Stomach (tissue), 9 donors: ENCODE measurements around the gene LAMC1. TPM values are rescaled to one million over a fixed set of nuclear protein-coding genes. Genes with fewer than 3 reads are reported as not detected.

ENCODE experiments used
- DNase-seq, 2 donors: peaks; one replicate each; pipeline versions ENCODE4 v3.0.0 to v3.0.0-alpha.2; 2013 to 2019
- H3K27ac ChIP-seq, 5 donors: fragments of 200-600 bp in 4 of 5; sonication (generic) in 4 of 5; one replicate each; pipeline ENCODE4 v1.5.1; 2013 to 2019; ENCODE audit warnings: mild to moderate bottlenecking in 1 of 5, moderate library complexity in 1 of 5
- H3K27me3 ChIP-seq, 3 donors: fragments of 200-600 bp; sonication (generic); one replicate each; pipeline ENCODE4 v1.5.1; 2017 to 2019; ENCODE audit warnings: mixed run types in 1 of 3
- H3K36me3 ChIP-seq, 4 donors: fragments of 200-600 bp; sonication (generic); 1 replicate in 3 of 4; 2 replicates in 1 of 4; pipeline ENCODE4 v1.5.1; 2016 to 2019
- H3K4me1 ChIP-seq, 4 donors: fragments of 200-600 bp; sonication (generic); one replicate each; pipeline ENCODE4 v1.5.1; 2016 to 2019
- H3K4me3 ChIP-seq, 4 donors: fragments of 200-600 bp; sonication (generic) in 3 of 4; one replicate each; pipeline ENCODE4 v1.5.1; 2016 to 2019; ENCODE audit warnings: mild to moderate bottlenecking in 1 of 4
- H3K9me3 ChIP-seq, 4 donors: fragments of 200-600 bp; sonication (generic); one replicate each; pipeline ENCODE4 v1.5.1; 2016 to 2019
- CTCF ChIP-seq, 7 experiments: fragments of 450-650 bp in 4 of 7; fragments of 200-600 bp in 3 of 7; sonication (generic) in 3 of 7; IDR thresholded peaks; one replicate each; pipeline ENCODE4 v1.5.1; 2016 to 2019; ENCODE audit warnings: antibody characterized with exemption in 7 of 7, control low read depth in 2 of 7, mild to moderate bottlenecking in 1 of 7
- EP300 ChIP-seq: sonication (generic); formaldehyde crosslinking; IDR thresholded peaks from one replicate; pipeline ENCODE4 v1.6.1; 2017; ENCODE audit warnings: antibody characterized with exemption
- POLR2A ChIP-seq, 4 donors: fragments of 450-650 bp; IDR thresholded peaks; one replicate each; pipeline ENCODE4 v1.6.1; 2016; ENCODE audit warnings: antibody characterized with exemption in 4 of 4, control low read depth in 2 of 4, mild to moderate bottlenecking in 1 of 4, moderate library complexity in 1 of 4
- POLR2AphosphoS5 ChIP-seq, 3 donors: sonication (generic); formaldehyde crosslinking; IDR thresholded peaks; one replicate each; pipeline ENCODE4 v1.6.1; 2016; ENCODE audit warnings: antibody characterized with exemption in 3 of 3
- WGBS, 5 donors: extraction: QIAGEN DNeasy Blood & Tissue Kit in 3 of 5; methylation state at CpG; one replicate each; pipeline versions ENCODE4 v1.1.5 to v1.1.7; 2013 to 2018; 5-methylcytosine and 5-hydroxymethylcytosine counted together
- intact Hi-C: fragments of 100-400 bp; cut with DNase I; formaldehyde crosslinking; loops from one replicate; pipeline ENCODE4 v1.15.1; 2023; ENCODE audit warnings: low total_unique reads
- polyA plus RNA-seq, 3 donors: library from polyadenylated mRNA; stranded (reverse); fragments of 200-250 nt; gene quantifications; one replicate each; pipeline ENCODE4 v1.2.3, GENCODE V29; 2013
- total RNA-seq, 5 donors: library from RNA; depleted of rRNA; stranded (reverse); fragments of >200 nt; gene quantifications; one replicate each; pipeline versions ENCODE4 v1.1.0 to v1.2.3, GENCODE V29; 2014 to 2016
- donor health status: healthy with polysubstance abuse.
- donor health status: Bipolar disorder and iron deficiency.
- donor health status: healthy.

The LAMC1 gene
- total and polyA plus RNA-seq, 8 donors = 11.7 to 355 (median 142) TPM

- Histone ChIP-seq H3K27ac (peak overlapping the region in 4 of 5 donors; percentile 59 to 79 (median 65)), H3K9me3 (no peaks in the 10 kb centered on the region), H3K4me3 (no peak overlapping the region), H3K36me3 (peaks cover 41 to 71% (median 70%) of the 10 kb centered on the region in 4 donors), H3K27me3 (no peaks in the 10 kb centered on the region), H3K4me1 (peaks cover 8 to 43% (median 28%) of the 10 kb centered on the region in 4 donors)
- peak in 1 of 2 donors; percentile 52 for DNase-seq
- WGBS, 5 donors = 65 to 71% (median 65%) methylated on average over 4 of the region's 4 CpGs
- TF ChIP-seq CTCF (IDR thresholded peaks at IDR 0.05) = no peak
- TF ChIP-seq POLR2AphosphoS5 (IDR thresholded peaks at IDR 0.05) = peak in 2 of 3 donors; percentile 8 to 19
- intact Hi-C loops = no loop called here
These were observed 116.2 kb downstream of the LAMC1 start for GRCh38 chr1:183139281-183139942.

DNA sequence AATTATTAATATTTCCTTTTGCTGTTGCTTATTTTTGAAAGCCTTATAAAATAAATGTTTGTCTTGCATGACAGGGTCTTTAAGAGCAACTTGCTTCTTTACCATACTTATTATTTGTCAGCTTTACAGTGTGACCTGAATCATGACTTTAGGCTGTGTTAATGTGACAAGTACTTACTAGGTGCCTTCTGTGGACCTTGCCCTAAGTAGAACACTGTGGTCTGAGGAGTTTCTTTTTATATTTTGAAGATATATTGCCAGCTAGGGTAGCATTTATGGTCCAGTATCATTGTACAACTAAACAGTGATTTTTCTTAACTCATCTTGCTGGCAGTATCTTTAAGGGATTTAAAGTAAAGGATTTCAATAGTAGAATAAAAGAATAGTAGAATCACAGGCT is 117.4 kb downstream of the LAMC1 start:
- no peaks in the 10 kb centered on the region for H3K27me3 ChIP-seq
- DNase-seq = no peak
- TF ChIP-seq CTCF (IDR thresholded peaks at IDR 0.05) = no peak
- TF ChIP-seq POLR2AphosphoS5 (IDR thresholded peaks at IDR 0.05) = no peak
- TF ChIP-seq EP300 = no peak
- TF ChIP-seq POLR2A (IDR thresholded peaks at IDR 0.05) = no peak
- intact Hi-C loops = no loop called here
- no peaks in the 10 kb centered on the region for H3K9me3 ChIP-seq
- peaks cover 8 to 47% (median 28%) of the 10 kb centered on the region in 4 donors for H3K4me1 ChIP-seq
- H3K36me3 ChIP-seq = peaks cover 34 to 61% (median 59%) of the 10 kb centered on the region in 4 donors
- no peak overlapping the region for H3K4me3 ChIP-seq
- peak overlapping the region in 4 of 5 donors; percentile 15 to 79 (median 62) for H3K27ac ChIP-seq

GRCh38 chr1:183142171-183142570 is 119.0 kb downstream of the LAMC1 start:
- Histone ChIP-seq H3K36me3 (peaks cover 24 to 49% (median 43%) of the 10 kb centered on the region in 4 donors), H3K4me3 (no peak overlapping the region), H3K27ac (peak overlapping the region in 2 of 5 donors; percentile 66 to 79), H3K4me1 (peaks cover 8 to 47% (median 28%) of the 10 kb centered on the region in 4 donors), H3K27me3 (no peaks in the 10 kb centered on the region), H3K9me3 (no peaks in the 10 kb centered on the region)
- intact Hi-C loops = no loop called here
- TF ChIP-seq EP300 (no peak), POLR2A (IDR thresholded peaks at IDR 0.05) (no peak), POLR2AphosphoS5 (IDR thresholded peaks at IDR 0.05) (no peak), CTCF (IDR thresholded peaks at IDR 0.05) (no peak)
- WGBS, 5 donors = 66 to 83% (median 81%) methylated on average over 2 of the region's 2 CpGs
- no peak for DNase-seq

- TF ChIP-seq CTCF (IDR thresholded peaks at IDR 0.05) (no peak), POLR2AphosphoS5 (IDR thresholded peaks at IDR 0.05) (peak in 1 of 3 donors; percentile 19), POLR2A (IDR thresholded peaks at IDR 0.05) (no peak), EP300 (no peak)
- Histone ChIP-seq H3K9me3 (no peaks in the 10 kb centered on the region), H3K27ac (peak overlapping the region in 4 of 5 donors; percentile 35 to 79 (median 56)), H3K4me3 (no peak overlapping the region), H3K4me1 (peaks cover 6 to 47% (median 30%) of the 10 kb centered on the region in 4 donors), H3K36me3 (peaks cover 18 to 35% (median 28%) of the 10 kb centered on the region in 4 donors), H3K27me3 (no peaks in the 10 kb centered on the region)
- intact Hi-C loops = no loop called here
- no peak for DNase-seq
- 70 to 82% (median 79%) methylated on average over 7 of the region's 7 CpGs for WGBS, 5 donors
These were observed 120.5 kb downstream of the LAMC1 start for GRCh38 chr1:183143576-183144315.
